Kidney glomerular epithelial cell (primary cell): Measurements from ENCODE around the gene XPR1.

Source experiments
- DNase-seq: peaks from one replicate; lab custom pipeline; 2025; lab: John Stamatoyannopoulos, UW

The XPR1 gene

GRCh38 chr1:180615493-180616290, 16.1 kb upstream of the XPR1 start:
- DNase-seq = no peak

- DNase-seq = no peak
These were observed 15.4 kb upstream of the XPR1 start for GRCh38 chr1:180616439-180616838.

- no peak for DNase-seq
These were observed 13.9 kb upstream of the XPR1 start for GRCh38 chr1:180617774-180618395.

- DNase-seq = no peak
These were observed 11.2 kb upstream of the XPR1 start for GRCh38 chr1:180620581-180620980.

GRCh38 chr1:180622658-180623508, 8.9 kb upstream of the XPR1 start:
- no peak for DNase-seq

- DNase-seq = peak; percentile 29
These were observed 8.1 kb upstream of the XPR1 start for GRCh38 chr1:180623579-180624347.

- no peak for DNase-seq
These were observed 5.1 kb upstream of the XPR1 start for GRCh38 chr1:180626711-180627110.

- no peak for DNase-seq
These were observed 4.4 kb upstream of the XPR1 start for GRCh38 chr1:180627411-180627810.

GRCh38 chr1:180628646-180629045, 3.2 kb upstream of the XPR1 start:
- DNase-seq = no peak

GRCh38 chr1:180630408-180631193, 1.2 kb upstream of the XPR1 start:
- no peak for DNase-seq

- no peak for DNase-seq
These were observed 542 bp upstream of the XPR1 start for GRCh38 chr1:180631194-180631765.

- no peak for DNase-seq
These were observed 669 bp downstream of the XPR1 start for GRCh38 chr1:180632326-180633056.

GRCh38 chr1:180633057-180634056, 1.5 kb downstream of the XPR1 start:
- no peak for DNase-seq

- no peak for DNase-seq
These were observed 4.3 kb downstream of the XPR1 start for GRCh38 chr1:180636138-180636537.

GRCh38 chr1:180639871-180640270, 8.0 kb downstream of the XPR1 start:
- no peak for DNase-seq

GRCh38 chr1:180640531-180640949, 8.7 kb downstream of the XPR1 start:
- DNase-seq = no peak

- no peak for DNase-seq
These were observed 9.8 kb downstream of the XPR1 start for GRCh38 chr1:180641662-180642061.

GRCh38 chr1:180642781-180643180, 11.0 kb downstream of the XPR1 start:
- no peak for DNase-seq

GRCh38 chr1:180643693-180644092, 11.9 kb downstream of the XPR1 start:
- no peak for DNase-seq
